ENCODE results near the gene SNX32. TPM values are rescaled to one million over a fixed set of nuclear protein-coding genes. Genes with fewer than 3 reads are reported as not detected.

The SNX32 gene
- total and polyA plus RNA-seq, 2 donors (not counting 3 experiments of a cell fraction or from before 2014, with no cell fraction given), result 0.19 TPM; not detected in 1

DNA sequence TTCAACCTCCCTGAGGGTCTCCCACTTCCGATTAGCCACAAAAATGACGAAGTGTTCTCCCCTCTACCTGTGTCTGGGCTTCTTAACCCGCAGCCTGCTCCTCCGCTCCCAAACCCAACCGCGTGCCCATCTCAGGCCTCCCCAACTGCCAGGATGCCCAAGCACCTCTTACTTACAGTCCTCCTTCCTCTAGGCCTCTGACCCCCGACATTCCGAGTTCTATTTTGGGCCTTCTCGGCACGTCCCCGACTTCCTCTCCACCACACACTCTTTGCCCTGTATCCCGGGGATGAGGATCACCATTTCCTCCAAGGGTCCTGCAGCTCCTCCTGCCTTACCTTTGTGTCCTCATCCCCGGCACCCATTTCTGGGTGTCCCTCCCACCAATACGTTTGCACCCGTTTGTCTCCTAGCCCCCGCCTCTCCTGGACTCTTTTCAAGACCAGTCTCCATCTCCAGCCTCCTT lies 26.1 kb downstream of the SNX32 start:
- Histone ChIP-seq H3K79me2 (ENCODE audit: control insufficient read depth, insufficient read depth, low read length) (peaks cover 64% of the 10 kb centered on the region), H3K36me3 (ENCODE audit: control insufficient read depth in 2 of 2, extremely low read depth in 1 of 2, insufficient read depth in 2 of 2, low read length in 2 of 2) (peaks cover 21 to 31% of the 10 kb centered on the region in 2 experiments), H3K27ac (ENCODE audit: insufficient read depth, low read depth, low read length) (peak overlapping the region; percentile 77), H3K4me1 (ENCODE audit: control insufficient read depth, extremely low read depth, insufficient read depth, low read length) (peaks cover 41% of the 10 kb centered on the region), H3K27me3 (ENCODE audit: control insufficient read depth in 2 of 2, insufficient read depth in 2 of 2, low read length in 2 of 2) (no peaks in the 10 kb centered on the region), H3K4me2 (ENCODE audit: insufficient read depth, low read length) (peak overlapping the region; percentile 56), H3K9me1 (replicated peaks; ENCODE audit: control insufficient read depth, extremely low read depth, insufficient read depth, low read length) (no peaks in the 10 kb centered on the region), H3K4me3 (replicated peaks in 1 of 3; ENCODE audit: insufficient read depth in 1 of 3, low read depth in 1 of 3, low read length in 3 of 3) (peak overlapping the region in 2 of 3 experiments; percentile 71 to 76), H2AFZ (ENCODE audit: low read depth, low read length) (peak overlapping the region; percentile 30), H3K9ac (replicated peaks; ENCODE audit: extremely low read depth, insufficient read depth, low read length) (peak overlapping the region; percentile 75), H4K20me1 (replicated peaks; ENCODE audit: control insufficient read depth, extremely low read depth, insufficient read depth, low read length) (peaks cover 4% of the 10 kb centered on the region), H3K9me3 (replicated peaks; ENCODE audit: control insufficient read depth, insufficient read depth, low read length) (no peaks in the 10 kb centered on the region)
- intact Hi-C loops (cut with micrococcal nuclease) (loop anchor here (1.0 to 2.0 kb wide), 6 partner anchors 12 to 207 kb away; partner anchors contain the start of genes EFEMP2, FIBP, SART1 and SF3B2), dilution Hi-C loops (cut with MboI; ENCODE audit: extremely low pct_ligation_motif_present, low sequenced_read_pairs) (no loop called here)
- TF ChIP-seq POLR2AphosphoS5 (IDR thresholded peaks at IDR 0.05; ENCODE audit: insufficient read depth, low read depth, low read length), result no peak
- no peak for TF ChIP-seq POLR2A (IDR thresholded peaks at IDR 0.05; ENCODE audit: low read depth, low read length)
- TF ChIP-seq MYC (IDR thresholded peaks at IDR 0.05; ENCODE audit: low read depth, low read length), result no peak
- TF ChIP-seq, protein P1, sequence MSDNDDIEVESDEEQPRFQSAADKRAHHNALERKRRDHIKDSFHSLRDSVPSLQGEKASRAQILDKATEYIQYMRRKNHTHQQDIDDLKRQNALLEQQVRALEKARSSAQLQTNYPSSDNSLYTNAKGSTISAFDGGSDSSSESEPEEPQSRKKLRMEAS (IDR thresholded peaks at IDR 0.05; ENCODE audit: insufficient read depth, insufficient read length), result no peak
- no peak for TF ChIP-seq FOS (IDR thresholded peaks at IDR 0.05; ENCODE audit: borderline replicate concordance, insufficient read depth, low read length)
- no peak for TF ChIP-seq JUN (IDR thresholded peaks at IDR 0.05; ENCODE audit: borderline replicate concordance, insufficient read depth, insufficient read length, low read depth)
- no peak for TF ChIP-seq EZH2 (IDR thresholded peaks at IDR 0.05; ENCODE audit: borderline replicate concordance, low read depth, low read length, severe bottlenecking)
- TF ChIP-seq GATA2 (IDR thresholded peaks at IDR 0.05; ENCODE audit: insufficient read depth, insufficient read length, low read depth, low read length), result no peak
- TF ChIP-seq, protein P2, sequence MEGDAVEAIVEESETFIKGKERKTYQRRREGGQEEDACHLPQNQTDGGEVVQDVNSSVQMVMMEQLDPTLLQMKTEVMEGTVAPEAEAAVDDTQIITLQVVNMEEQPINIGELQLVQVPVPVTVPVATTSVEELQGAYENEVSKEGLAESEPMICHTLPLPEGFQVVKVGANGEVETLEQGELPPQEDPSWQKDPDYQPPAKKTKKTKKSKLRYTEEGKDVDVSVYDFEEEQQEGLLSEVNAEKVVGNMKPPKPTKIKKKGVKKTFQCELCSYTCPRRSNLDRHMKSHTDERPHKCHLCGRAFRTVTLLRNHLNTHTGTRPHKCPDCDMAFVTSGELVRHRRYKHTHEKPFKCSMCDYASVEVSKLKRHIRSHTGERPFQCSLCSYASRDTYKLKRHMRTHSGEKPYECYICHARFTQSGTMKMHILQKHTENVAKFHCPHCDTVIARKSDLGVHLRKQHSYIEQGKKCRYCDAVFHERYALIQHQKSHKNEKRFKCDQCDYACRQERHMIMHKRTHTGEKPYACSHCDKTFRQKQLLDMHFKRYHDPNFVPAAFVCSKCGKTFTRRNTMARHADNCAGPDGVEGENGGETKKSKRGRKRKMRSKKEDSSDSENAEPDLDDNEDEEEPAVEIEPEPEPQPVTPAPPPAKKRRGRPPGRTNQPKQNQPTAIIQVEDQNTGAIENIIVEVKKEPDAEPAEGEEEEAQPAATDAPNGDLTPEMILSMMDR (IDR thresholded peaks at IDR 0.05; ENCODE audit: extremely low read depth in 1 of 2, insufficient read depth in 1 of 2, low read depth in 1 of 2, low read length in 2 of 2), result no peak
- DNase-seq (ENCODE audit: low read depth, low spot score) (no peak), FAIRE-seq (no peak)
- ChIA-PET CTCF (interaction anchor here (0.5 to 4.8 kb wide), 26 partner anchors 10 to 222 kb away, joined by 3 to 73 read pairs (median 4); partner anchors contain the start of genes AP5B1, CCDC85B, CTSW and EFEMP2), POLR2A (interaction anchor here (0.6 to 5.4 kb wide), 10 partner anchors 8 to 260 kb away, joined by 3 to 67 read pairs (median 4); partner anchors contain the start of genes CCDC85B, FIBP and KAT5)
- BruUV-seq (replicated peaks), result TSS peak; percentile 35

Data from endothelial cell of umbilical vein (primary cell).